HG03025 (cell line): ENCODE measurements around the gene NEDD4L.
"Not testable (repeated sequence)": the region's sequence is repeated elsewhere in the genome, so short reads cannot be mapped to it uniquely, and the experiment has no call there.

Experiments
- ATAC-seq: cut with Tn5 transposase; IDR thresholded peaks from one replicate; pipeline ENCODE4 v1.9.1; 2021; ENCODE audit warnings: mild to moderate bottlenecking, moderate library complexity; ENCODE audit not compliant: unreplicated experiment, low FRiP score

The NEDD4L gene

DNA sequence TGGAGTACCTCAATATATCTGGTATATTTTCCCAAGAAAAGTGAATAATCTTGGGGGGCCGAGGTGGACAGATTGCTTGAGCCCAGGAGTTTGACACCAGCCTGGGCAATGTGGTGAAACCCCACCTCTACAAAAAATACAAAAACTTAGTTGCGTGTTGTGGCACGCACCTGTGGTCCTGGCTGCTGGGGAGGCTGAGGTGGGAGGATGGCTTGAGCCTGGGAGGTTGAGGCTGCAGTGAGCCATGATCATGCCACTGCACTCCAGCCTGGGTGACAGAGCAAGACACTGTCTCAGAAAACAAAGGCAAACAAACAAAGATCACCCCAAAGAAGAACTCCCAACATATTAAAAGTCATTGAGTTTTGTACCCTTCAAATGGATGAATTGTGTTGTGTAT is 6.9 kb downstream of the NEDD4L start:
- not testable (repeated sequence) for ATAC-seq

DNA sequence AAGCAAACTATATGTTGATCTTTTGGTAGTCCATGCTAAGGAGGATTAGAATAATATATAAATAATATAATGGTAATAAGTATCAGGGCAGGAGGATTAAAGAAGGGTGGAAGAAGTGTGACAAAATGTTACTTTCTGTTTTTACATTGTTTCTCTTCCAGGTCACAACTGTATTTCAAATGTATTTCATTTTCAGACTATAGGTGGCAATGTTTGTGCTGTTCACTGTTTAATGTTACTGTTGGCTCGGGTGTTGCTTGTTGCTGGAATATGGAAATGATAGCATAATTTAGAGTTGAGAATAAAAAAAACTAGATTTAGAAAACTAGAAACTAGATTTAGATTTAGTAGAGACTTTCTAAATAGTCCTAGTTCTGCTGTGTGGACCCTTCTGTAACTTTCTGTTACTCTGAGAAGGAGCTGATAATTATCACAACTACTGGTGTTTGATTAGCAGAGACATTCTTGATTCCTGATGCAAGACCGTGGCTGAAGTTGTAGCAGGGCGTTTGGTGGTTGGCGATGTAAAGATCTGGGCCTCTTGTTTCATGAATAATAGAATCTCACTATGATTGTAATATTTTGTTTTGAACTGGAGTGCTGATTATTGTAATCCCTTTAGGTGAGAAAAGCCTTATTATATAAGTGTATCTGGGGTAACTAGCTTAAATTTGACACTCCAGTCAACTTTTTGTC is 7.9 kb downstream of the NEDD4L start:
- no peak for ATAC-seq

DNA sequence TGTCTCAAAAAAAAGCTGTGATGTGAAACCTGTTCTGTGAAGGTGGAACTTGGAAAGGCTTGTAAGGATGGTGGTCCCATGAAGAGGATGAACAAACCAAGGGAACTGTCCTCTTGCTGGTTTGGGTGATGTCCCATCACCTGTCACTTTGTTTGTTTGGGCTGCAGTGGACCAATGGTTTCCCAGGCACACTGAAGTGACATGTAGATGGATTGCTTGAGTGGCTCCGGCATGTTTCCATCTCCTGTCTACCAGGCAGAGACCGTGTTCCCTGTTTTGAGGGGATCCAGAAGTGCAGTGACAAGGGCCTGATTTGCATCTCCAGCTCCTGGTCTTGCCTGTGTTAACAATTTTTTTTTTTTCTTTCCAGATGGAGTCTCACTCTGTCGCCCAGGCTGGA is 8.9 kb downstream of the NEDD4L start:
- ATAC-seq: no peak

DNA sequence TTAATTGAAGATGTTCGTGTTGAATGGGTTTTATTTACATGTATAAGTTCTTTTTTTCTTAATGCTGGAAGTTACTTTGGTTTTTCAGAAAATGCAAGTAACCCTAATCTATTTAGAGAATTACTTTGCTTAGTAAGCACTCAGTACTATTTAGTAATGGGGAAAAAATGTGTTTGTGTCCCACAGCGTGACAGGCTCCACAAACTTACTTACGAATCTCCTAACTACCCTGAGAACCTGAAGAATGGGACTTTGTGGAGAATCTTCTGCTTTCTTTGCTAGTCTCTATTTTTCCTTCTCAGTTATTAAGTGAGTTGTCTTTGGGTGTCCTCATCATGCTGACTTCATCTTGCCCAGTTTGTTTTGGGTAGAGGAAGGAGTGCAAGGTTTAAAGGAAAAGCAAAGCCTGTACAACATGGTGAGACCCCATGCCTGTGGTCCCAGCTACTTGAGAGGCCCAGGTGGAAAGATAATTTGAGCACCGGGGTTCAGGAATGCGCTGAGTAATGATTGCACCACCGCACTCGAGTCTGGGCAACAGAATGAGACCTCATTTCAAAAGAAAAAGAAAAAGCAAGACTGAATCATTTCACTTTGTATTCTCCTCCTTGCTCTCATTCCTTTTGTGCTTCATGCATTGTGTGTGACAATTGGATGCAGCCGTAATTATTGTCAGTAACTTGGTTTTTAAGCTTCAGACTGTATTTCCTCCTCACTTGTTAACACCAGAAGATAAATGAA is 10.2 kb downstream of the NEDD4L start:
- ATAC-seq: no peak

DNA sequence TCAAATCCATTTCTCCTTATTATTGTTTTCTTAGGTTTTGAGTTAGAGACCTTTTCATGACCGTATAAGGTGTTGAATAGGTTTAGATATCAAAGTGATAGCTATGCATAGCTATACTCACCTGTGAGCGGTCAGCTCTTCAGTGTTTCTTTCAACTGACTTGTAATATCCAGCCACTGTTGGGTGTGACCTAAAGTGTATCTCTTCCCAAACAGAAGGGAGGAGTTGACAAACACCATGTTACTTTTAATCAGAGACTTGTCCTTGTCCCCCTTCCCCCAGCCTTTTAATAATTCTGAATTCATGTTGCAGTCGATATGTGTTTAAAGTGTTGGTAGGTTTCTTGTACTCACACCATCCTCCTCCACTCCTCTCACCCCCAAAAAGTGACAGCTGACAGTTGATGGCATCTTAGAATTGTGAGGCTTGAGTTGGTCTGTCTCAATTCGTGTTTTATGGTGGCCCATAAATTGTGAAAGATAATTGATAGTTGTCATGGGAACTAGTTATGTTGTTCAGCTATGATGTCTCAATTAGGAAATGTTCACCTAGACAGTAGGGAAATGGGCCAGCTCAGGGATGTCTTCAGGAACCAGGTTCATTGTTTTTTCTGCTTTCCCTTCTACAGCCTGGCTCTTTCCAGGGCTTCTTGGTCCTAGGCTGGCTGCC is 12.0 kb downstream of the NEDD4L start:
- ATAC-seq: no peak

DNA sequence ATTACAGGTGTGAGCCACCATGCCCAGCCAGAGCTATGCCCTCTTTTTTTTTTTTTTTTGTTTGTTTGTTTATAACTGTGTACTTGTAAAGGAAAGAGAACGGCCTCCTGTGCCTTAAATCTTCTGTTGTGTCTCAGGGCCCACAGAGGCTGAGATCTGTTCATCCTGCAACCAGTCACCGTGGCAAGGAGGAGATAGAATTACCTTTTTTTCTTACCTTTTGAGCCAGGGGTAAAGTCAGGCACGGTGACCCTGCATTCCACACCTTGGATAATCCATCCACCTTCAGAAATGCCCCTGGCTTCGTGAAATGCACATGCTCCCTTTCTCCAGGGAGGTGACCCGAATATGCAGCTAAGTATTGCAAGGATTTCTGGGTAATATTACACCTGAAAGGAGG is 12.8 kb downstream of the NEDD4L start:
- no peak for ATAC-seq

DNA sequence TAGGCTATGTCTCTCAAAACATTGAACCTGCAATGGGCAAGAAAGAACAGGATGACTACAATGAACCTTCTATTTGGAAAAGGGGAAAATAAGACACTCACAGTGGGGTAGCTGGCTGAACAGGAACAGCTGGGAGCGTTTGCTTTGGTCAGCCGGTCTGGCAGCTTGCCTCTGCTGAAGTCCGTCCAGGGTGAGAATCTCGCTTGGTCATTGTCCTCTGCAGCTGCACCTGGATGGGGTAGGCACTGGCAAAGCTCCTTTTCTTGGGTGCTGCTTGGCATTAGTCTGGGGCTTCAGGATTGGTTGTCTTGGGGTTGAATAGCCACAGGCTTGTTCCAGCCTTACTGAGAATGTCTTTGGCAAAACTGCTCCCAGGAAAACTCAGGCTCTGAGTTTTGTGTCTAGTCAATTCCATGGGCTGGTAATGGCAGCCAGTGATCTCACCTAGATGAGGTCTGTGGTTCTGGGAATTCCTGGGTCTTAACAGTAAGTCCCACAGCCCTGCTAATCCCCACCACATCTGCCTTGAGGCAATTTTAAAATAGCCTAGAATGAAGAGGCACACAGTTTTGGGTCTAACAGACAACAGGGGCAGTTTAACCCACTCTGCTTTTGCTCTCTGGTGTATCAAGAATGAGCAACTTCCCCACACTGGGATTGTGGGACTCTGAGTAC is 13.4 kb downstream of the NEDD4L start:
- no peak for ATAC-seq

DNA sequence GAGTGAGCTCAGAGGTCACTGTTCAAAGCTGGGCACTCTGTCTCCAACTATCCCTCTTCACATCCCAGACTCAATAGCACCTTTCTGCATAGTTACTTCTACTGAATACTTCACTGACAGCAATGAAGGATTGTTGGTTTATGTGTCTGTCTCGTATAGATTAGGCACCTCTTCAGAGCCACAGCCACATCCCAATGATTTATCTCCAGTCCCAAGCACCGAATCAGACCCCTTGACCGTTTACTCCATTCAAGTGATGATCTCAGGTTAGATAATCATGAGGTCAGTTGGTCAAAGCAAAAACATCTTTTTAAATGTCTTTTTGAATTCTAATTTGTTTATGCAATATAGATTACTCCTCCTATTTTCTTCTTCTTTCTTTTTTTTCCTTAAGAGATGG is 14.7 kb downstream of the NEDD4L start:
- no peak for ATAC-seq

DNA sequence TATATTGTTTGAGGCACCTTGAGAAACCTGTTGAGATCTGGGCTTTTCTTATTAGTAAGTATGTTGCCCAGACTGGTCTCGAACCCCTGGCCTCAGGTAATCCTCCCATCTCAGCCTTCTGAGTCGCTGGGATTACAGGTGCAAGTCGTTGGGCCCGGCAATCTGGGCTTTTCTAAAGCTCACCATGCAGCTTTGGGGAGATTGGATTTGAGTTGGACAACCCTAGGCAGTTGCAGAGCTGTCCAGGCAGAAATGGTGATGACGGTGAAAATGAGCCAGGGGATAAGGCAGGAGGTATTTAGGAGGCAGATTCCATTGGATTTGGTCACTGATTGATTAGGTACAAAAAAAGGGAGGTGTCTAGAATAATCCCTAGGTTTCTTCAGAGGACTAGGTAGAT is 16.2 kb downstream of the NEDD4L start:
- ATAC-seq: no peak

DNA sequence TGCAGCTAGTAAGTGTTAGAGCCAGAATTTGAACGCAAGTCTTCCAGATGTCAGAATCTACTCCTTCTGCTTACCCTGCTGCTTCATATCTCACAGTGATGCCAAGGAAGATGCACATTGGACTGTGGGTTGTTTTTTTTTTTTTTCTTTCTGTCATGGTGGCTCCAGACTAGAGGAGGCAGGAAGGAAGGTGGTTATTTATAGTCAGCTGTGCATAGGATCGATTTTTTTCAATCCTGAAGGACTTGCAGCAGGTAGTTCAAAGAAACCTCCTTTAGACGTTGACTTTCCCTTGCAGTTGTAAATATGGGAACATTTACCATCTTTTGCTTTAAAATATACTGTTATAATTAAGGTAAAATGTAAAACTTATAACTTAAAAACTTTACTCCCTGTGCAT is 17.3 kb downstream of the NEDD4L start:
- no peak for ATAC-seq

DNA sequence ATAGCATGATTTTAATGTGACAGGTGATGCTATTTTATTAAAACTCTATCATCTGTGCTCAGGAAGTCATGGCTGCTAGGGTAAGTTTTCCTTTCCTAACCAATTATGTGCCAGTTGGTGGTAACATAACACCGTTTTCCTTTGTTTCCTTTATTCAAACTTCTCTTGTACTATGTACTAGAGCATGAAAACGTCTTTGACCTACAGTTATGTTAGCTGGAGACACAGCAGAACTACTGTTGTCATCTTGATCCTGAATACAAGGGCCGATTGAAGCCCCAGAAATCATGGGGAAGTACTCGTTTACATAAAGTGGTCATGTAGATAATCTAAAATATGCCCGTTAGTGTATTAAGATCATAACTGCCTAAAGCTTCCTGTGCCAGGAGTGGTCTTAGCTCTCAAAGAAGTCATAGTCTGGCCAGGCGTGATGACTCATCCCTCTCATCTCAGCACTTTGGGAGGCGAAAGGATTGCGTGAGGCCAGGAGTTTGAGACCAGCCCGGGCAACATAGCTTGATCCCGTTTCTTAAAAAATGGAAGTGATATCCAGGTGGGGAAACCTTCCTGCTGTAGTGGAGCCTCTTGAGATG is 20.5 kb downstream of the NEDD4L start:
- no peak for ATAC-seq

DNA sequence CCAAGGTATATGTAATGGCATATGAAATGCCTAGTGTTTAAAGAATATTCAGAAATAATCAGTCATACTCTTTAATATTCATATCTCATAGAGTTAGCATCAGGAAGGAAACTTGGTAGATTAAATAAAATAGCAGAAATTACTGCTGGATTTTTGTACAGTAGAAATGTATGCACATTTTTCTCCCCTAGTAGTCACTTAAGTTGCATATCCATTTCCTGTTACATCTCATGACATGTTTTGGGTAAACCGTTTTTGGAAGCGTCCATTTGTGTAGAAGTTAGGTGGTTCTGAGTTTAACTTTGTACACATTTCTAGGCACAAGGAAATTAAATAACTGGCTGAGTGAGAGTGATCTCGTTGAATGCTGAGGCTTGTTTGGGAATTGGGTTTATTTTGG is 21.9 kb downstream of the NEDD4L start:
- no peak for ATAC-seq

DNA sequence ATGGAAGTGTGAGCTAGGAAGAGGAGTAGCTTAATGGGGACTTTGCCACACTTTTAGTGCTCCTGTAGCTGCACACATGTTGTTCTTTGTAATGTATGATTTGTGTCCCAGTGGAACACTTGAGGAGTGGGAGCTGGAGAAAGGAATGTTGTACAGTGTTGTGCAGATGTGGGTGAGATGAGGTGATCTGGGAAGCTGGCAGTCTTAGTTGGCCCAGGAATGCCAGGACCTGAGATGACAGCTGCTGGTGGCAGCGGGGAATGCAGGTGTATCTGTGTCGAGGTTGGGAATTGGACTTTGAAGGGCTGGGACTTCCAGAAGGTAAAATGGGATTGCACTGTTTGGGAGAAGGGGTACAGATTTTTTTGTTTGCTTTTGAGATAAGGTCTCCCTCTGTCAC is 23.6 kb downstream of the NEDD4L start:
- no peak for ATAC-seq

DNA sequence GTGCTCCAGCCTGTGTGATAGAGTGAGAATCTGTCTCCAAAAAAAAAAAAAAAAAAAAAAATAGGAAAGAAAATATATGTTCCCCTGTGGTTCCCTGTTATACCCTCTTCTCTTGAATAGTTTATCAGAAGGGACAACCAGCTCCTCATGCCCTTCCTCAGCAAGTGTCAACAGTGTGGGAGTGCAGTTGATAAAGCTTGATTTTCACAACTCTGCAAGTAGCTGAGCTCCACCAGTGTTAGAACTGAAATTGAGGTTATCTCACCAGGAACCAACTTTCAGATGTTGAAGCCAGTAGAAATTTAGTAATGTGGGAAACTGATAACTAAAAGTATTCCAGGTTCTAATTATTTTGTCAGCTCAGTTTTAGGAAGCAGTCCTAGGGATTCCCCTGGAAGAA is 25.1 kb downstream of the NEDD4L start:
- ATAC-seq: no peak

DNA sequence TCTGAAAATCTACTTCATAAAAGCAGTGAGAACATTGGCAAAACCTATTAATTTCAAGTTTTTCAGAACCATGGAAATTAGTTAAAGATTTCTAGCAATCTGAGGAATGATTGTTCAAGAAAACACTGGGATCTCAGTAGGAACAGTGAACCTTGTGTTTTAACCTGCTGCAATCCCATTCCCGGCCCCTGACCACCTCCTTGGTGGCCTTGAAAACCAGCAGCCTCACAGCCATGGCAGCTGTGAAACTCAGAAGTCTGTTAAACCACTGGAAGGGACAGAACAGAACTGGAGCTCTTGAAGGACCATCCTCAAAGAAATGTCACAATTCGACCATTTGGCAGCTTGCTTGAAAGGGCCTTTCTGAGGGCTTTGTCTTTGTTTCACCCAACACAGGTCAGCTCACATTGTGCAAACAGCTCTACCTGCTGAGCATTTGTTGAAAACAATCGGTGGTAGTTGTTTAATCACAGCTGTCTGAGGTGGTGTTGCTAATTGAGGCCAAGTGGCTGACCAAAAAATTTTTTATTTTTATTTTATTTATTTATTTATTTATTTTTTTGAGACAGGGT is 25.8 kb downstream of the NEDD4L start:
- no peak for ATAC-seq

DNA sequence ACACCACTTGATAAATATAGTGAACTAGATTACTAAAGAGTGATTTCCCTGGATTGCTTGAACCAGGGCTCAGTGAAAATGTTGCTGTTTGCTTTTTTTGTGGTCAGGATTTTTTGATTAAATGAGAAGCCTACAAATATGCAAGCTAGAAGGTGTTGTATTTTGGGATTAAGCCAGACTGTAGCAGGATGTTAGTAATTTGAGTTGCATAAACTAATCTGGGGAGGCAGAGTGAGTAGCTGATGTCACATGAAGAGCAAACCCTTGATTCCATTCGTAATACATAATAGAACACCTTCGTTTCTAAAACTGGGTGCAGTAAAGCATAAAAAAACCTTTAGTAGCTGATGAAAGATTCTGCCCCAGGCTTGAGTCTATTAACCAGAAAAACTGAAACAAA is 32.0 kb downstream of the NEDD4L start:
- no peak for ATAC-seq

DNA sequence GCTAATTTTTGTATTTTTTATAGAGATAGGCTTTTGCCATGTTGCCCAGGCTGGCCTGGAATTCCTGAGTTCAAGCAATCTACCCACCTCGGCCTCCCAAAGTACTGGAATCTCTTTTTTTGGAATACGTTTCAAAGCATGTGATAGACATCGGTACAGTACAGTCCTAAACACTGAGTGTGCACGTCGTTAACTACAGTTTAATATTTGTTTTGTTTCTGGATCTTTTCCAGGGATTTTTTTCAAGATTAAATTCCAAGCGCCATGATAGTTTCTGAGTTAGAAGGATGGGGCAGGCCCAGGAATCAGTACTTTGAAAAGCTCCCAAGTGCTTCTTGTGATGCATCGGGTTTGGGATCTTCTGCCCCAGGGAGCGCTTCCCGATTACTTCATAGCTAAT is 33.3 kb downstream of the NEDD4L start:
- ATAC-seq: no peak

DNA sequence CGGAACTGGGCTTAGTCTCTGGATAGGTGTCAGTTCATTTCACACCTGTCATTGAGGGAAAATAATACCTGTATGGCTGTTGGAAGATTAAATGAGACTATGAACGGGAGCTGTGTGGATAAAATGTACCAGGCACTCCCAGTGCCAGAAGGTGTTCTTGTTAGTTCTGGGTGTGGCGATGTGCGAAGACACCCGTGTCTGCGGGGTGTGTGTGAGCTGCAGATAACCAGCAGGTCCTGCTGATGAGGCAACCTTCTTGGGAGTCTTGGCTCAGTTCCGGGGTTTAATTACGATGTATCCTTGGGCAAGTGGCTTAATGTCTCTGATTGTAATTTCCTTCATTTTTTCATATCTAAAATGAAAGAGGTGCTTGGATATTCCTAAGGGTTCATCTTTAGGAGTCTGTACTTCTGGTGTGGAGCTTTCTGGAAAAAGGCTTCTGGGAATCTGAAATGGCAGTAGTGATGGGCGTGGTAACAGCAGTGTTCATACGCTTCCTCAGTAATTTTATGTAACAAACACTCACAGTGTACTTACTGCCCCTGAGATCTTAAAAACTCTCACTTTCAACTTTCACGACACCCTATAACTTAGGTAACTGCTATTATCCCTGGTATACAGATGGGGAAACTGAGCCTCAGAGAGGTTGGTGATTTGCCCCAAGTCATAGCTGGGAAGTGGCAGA is 35.0 kb downstream of the NEDD4L start:
- ATAC-seq: no peak

DNA sequence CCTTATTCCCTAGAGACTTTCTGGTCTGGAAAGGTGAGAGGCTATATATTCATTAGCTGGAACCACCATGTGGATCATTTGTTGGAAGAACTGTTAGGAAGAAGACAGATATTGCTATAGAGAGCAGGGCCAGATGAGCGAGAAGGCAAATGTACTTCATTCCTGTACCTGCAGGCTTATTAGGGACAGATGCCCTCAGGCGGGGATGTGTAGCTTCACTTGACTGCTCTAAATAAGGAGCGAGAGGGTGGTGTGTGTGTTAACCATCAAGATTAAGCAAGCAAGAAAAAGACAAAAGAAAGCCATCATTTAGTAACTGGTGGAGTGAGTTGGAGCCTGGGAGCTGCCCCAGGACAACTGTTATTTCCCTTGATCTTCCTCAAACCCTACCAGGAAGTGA is 36.4 kb downstream of the NEDD4L start:
- ATAC-seq: no peak
